Liver (tissue), 9 donors: ENCODE results near the gene KLHDC7A. TPM values are rescaled to one million over a fixed set of nuclear protein-coding genes. Genes with fewer than 3 reads are reported as not detected.

Experiments used
- DNase-seq: peaks from one replicate; pipeline ENCODE4 v3.0.0-alpha.2; 2017; ENCODE audit warnings: low spot score
- H3K27ac ChIP-seq, 2 donors: one replicate each; pipeline ENCODE4 v1.7.0; 2013; ENCODE audit warnings: inconsistent platforms in 2 of 2, low read length in 2 of 2, control low read depth in 1 of 2, low read depth in 1 of 2, mild to moderate bottlenecking in 1 of 2
- H3K27me3 ChIP-seq, 4 donors: one replicate each; pipeline versions ENCODE4 v1.6.1 to v1.7.0; 2013; ENCODE audit warnings: low read length in 3 of 4, inconsistent platforms in 1 of 4, mild to moderate bottlenecking in 1 of 4, moderate library complexity in 1 of 4; ENCODE audit not compliant: control insufficient read depth in 4 of 4, insufficient read depth in 4 of 4
- H3K36me3 ChIP-seq, 4 donors: one replicate each; pipeline versions ENCODE4 v1.6.1 to v1.7.0; 2013; ENCODE audit warnings: low read length in 3 of 4, mild to moderate bottlenecking in 3 of 4, low read depth in 1 of 4, moderate library complexity in 1 of 4; ENCODE audit not compliant: control insufficient read depth in 4 of 4, insufficient read depth in 3 of 4
- H3K4me1 ChIP-seq, 4 donors: one replicate each; pipeline versions ENCODE4 v1.6.1 to v1.7.0; 2013; ENCODE audit warnings: low read length in 3 of 4, mild to moderate bottlenecking in 3 of 4, moderate library complexity in 1 of 4; ENCODE audit not compliant: control insufficient read depth in 4 of 4, insufficient read depth in 4 of 4
- H3K4me3 ChIP-seq, 3 donors: one replicate each; pipeline versions ENCODE4 v1.6.1 to v1.7.0; 2013; ENCODE audit warnings: low read length in 3 of 3, control low read depth in 1 of 3, low read depth in 1 of 3, mild to moderate bottlenecking in 1 of 3
- H3K9ac ChIP-seq, 2 donors: one replicate each; pipeline ENCODE4 v1.7.0; 2013; ENCODE audit warnings: low read length in 2 of 2, mild to moderate bottlenecking in 2 of 2, moderate library complexity in 2 of 2, control low read depth in 1 of 2, low read depth in 1 of 2
- H3K9me3 ChIP-seq, 4 donors: one replicate each; pipeline versions ENCODE4 v1.6.1 to v1.7.0; 2013; ENCODE audit warnings: low read length in 3 of 4; ENCODE audit not compliant: control insufficient read depth in 4 of 4
- ATF3 ChIP-seq: IDR thresholded peaks from 2 replicates; pipeline ENCODE4 v1.6.1; 2016; ENCODE audit warnings: antibody characterized with exemption
- CTCF ChIP-seq: fragments of 150-350 bp; IDR thresholded peaks from 2 replicates; pipeline ENCODE4 v1.5.1; 2017; ENCODE audit warnings: improper control_type of control experiment, low read depth, low read length; ENCODE audit not compliant: missing input control
- FOXA1 ChIP-seq: IDR thresholded peaks from 2 replicates; pipeline ENCODE4 v1.6.1; 2016; ENCODE audit warnings: antibody characterized with exemption
- FOXA2 ChIP-seq: IDR thresholded peaks from 2 replicates; pipeline ENCODE4 v1.6.1; 2016; ENCODE audit warnings: antibody characterized with exemption
- HNF4A ChIP-seq, 2 donors: conservative IDR thresholded peaks; 2 replicates each; pipeline ENCODE4 v1.6.1; 2016; ENCODE audit warnings: antibody characterized with exemption in 2 of 2, mild to moderate bottlenecking in 2 of 2
- HNF4G ChIP-seq: IDR thresholded peaks from 2 replicates; pipeline ENCODE4 v1.6.1; 2016; ENCODE audit warnings: antibody characterized with exemption
- REST ChIP-seq: IDR thresholded peaks from 2 replicates; pipeline ENCODE4 v1.6.1; 2016; ENCODE audit warnings: antibody characterized with exemption, mild to moderate bottlenecking
- RXRA ChIP-seq, 2 donors: IDR thresholded peaks; 2 replicates each; pipeline ENCODE4 v1.6.1; 2017 to 2018; ENCODE audit warnings: antibody characterized with exemption in 2 of 2, mild to moderate bottlenecking in 1 of 2
- TAF1 ChIP-seq: conservative IDR thresholded peaks from 2 replicates; pipeline ENCODE4 v1.6.1; 2016; ENCODE audit warnings: antibody characterized with exemption, mild to moderate bottlenecking
- YY1 ChIP-seq: IDR thresholded peaks from 2 replicates; pipeline ENCODE4 v1.6.1; 2016; ENCODE audit warnings: antibody characterized with exemption, mild to moderate bottlenecking
- ZBTB33 ChIP-seq: IDR thresholded peaks from 2 replicates; pipeline ENCODE4 v1.6.1; 2016; ENCODE audit warnings: antibody characterized with exemption
- WGBS: extraction: QIAGEN DNeasy Blood & Tissue Kit; methylation state at CpG from one replicate; pipeline ENCODE4 v1.1.7; 2013; 5-methylcytosine and 5-hydroxymethylcytosine counted together
- polyA plus RNA-seq, 2 donors: library from polyadenylated mRNA; stranded (reverse) in 1 of 2; unstranded in 1 of 2; fragments of 200-250 nt in 1 of 2; fragments of >200 nt in 1 of 2; fragmentation: Nextera tagmentation in 1 of 2; extraction: Ambion mirVana in 1 of 2; gene quantifications; one replicate each; pipeline versions ENCODE4 v1.2.1 to v1.2.3, GENCODE V29; 2013 to 2015
- total RNA-seq, 2 donors: library from RNA; depleted of rRNA; stranded (reverse); fragments of >200 nt; gene quantifications; one replicate each; pipeline ENCODE4 v1.2.3, GENCODE V29; 2014
- donor health status: healthy.
- donor health status: healthy.
- donor health status: healthy.
- donor health status: healthy.
- donor health status: healthy.

KLHDC7A gene
- total and polyA plus RNA-seq, 4 donors = 1.3 to 6.6 (median 2.3) TPM

GRCh38 chr1:18527514-18527913, 46.8 kb downstream of the KLHDC7A start:
- Histone ChIP-seq H3K9me3 (peaks cover 0 to under 1% (median 0%) of the 10 kb centered on the region in 4 donors), H3K36me3 (no peaks in the 10 kb centered on the region), H3K4me3 (no peak overlapping the region), H3K4me1 (no peaks in the 10 kb centered on the region), H3K27ac (no peak overlapping the region), H3K27me3 (peaks cover 0 to 2% (median 1%) of the 10 kb centered on the region in 4 donors), H3K9ac (no peak overlapping the region)
- DNase-seq = no peak
- 78% methylated on average over 4 of the region's 4 CpGs for WGBS
- no peak for TF ChIP-seq YY1
- no peak for TF ChIP-seq FOXA2
- TF ChIP-seq REST = no peak
- TF ChIP-seq HNF4A (conservative IDR thresholded peaks at IDR 0.05) = no peak
- TF ChIP-seq RXRA (IDR thresholded peaks at IDR 0.05) = no peak
- no peak for TF ChIP-seq ATF3

- TF ChIP-seq HNF4G = no peak
- TF ChIP-seq FOXA1 = no peak
- no peak for TF ChIP-seq ATF3
- TF ChIP-seq CTCF = no peak
- TF ChIP-seq YY1 = no peak
- no peak for TF ChIP-seq ZBTB33
- no peak for TF ChIP-seq TAF1
- no peak for TF ChIP-seq REST
- TF ChIP-seq RXRA (IDR thresholded peaks at IDR 0.05) = no peak
- Histone ChIP-seq H3K9me3 (no peaks in the 10 kb centered on the region), H3K27ac (no peak overlapping the region), H3K36me3 (no peaks in the 10 kb centered on the region), H3K9ac (no peak overlapping the region), H3K27me3 (peaks cover 0 to 2% (median 1%) of the 10 kb centered on the region in 4 donors), H3K4me1 (no peaks in the 10 kb centered on the region), H3K4me3 (no peak overlapping the region)
- DNase-seq = peak; percentile 2
- 84% methylated on average over 5 of the region's 5 CpGs for WGBS
These were observed 47.2 kb downstream of the KLHDC7A start for GRCh38 chr1:18527921-18528320.
